Measurements from ENCODE around the gene TNFRSF11A. TPM values are rescaled to one million over a fixed set of nuclear protein-coding genes. Genes with fewer than 3 reads are reported as not detected.

TNFRSF11A gene
- total and polyA plus RNA-seq, 10 donors: 0.29 to 11.8 (median 4.2) TPM

DNA sequence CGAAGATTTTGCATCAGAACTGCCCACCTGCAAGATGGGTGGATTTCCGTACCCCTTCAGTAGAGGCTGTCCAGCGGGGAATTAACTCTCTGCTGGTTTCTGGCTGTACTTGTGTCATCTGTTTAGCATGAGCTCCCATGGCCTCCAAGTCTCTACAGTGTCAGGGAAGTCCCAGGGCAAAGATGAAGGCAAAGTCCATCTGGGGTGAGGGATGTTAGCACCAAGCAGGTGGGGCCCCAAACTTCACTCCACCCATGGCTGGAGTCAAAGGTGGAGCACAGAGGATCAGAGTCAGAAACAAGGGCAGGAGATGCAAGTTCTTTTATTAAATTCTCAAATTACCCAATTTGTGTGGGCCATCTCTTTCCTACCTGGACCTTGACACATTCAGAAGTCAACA lies 78.0 kb downstream of the TNFRSF11A start:
- Histone ChIP-seq H3K4me3 (no peak overlapping the region), H3K36me3 (no peaks in the 10 kb centered on the region), H3K27ac (no peak overlapping the region), H3K4me1 (peaks cover 0 to 9% (median 0%) of the 10 kb centered on the region in 6 donors), H3K9me3 (no peaks in the 10 kb centered on the region), H3K27me3 (replicated peaks in 1 of 7) (no peaks in the 10 kb centered on the region)
- no peak for TF ChIP-seq POLR2AphosphoS5 (IDR thresholded peaks at IDR 0.05)
- no peak for TF ChIP-seq CTCF (IDR thresholded peaks at IDR 0.05 in 8 of 11, conservative IDR thresholded peaks at IDR 0.05 in 3 of 11)
- TF ChIP-seq POLR2A (IDR thresholded peaks at IDR 0.05): no peak
- WGBS, 5 donors: 87 to 96% (median 90%) methylated on average over 3 of the region's 3 CpGs
- intact Hi-C loops (cut with DNase I; ENCODE audit: low total_unique reads): no loop called here
- DNase-seq: no peak

GRCh38 chr18:62404881-62405280 lies 79.8 kb downstream of the TNFRSF11A start:
- Histone ChIP-seq H3K9me3 (peaks cover 0 to under 1% (median 0%) of the 10 kb centered on the region in 8 donors), H3K4me1 (peaks cover 0 to 4% (median 0%) of the 10 kb centered on the region in 6 donors), H3K27me3 (replicated peaks in 1 of 7) (no peaks in the 10 kb centered on the region), H3K4me3 (no peak overlapping the region), H3K36me3 (no peaks in the 10 kb centered on the region), H3K27ac (no peak overlapping the region)
- TF ChIP-seq CTCF (IDR thresholded peaks at IDR 0.05 in 8 of 11, conservative IDR thresholded peaks at IDR 0.05 in 3 of 11) (no peak), POLR2A (IDR thresholded peaks at IDR 0.05) (no peak), POLR2AphosphoS5 (IDR thresholded peaks at IDR 0.05) (no peak)
- 69 to 100% (median 89%) methylated on average over 3 of the region's 3 CpGs for WGBS, 5 donors
- intact Hi-C loops (cut with DNase I; ENCODE audit: low total_unique reads): no loop called here
- no peak for DNase-seq

- H3K4me3 ChIP-seq: no peak overlapping the region
- H3K36me3 ChIP-seq: no peaks in the 10 kb centered on the region
- intact Hi-C loops (cut with DNase I; ENCODE audit: low total_unique reads): no loop called here
- H3K27ac ChIP-seq: no peak overlapping the region
- WGBS, 5 donors: 78 to 87% (median 81%) methylated on average over 10 of the region's 10 CpGs
- H3K9me3 ChIP-seq: peaks cover 0 to 20% (median 12%) of the 10 kb centered on the region in 8 donors
- no peak for TF ChIP-seq POLR2AphosphoS5 (IDR thresholded peaks at IDR 0.05)
- no peak for TF ChIP-seq POLR2A (IDR thresholded peaks at IDR 0.05)
- TF ChIP-seq CTCF (IDR thresholded peaks at IDR 0.05 in 8 of 11, conservative IDR thresholded peaks at IDR 0.05 in 3 of 11): no peak
- H3K4me1 ChIP-seq: no peaks in the 10 kb centered on the region
- peaks cover 0 to 9% (median 0%) of the 10 kb centered on the region in 7 donors for H3K27me3 ChIP-seq (replicated peaks in 1 of 7)
- no peak for DNase-seq
Measured at GRCh38 chr18:62407660-62408059, 82.5 kb downstream of the TNFRSF11A start.

DNA sequence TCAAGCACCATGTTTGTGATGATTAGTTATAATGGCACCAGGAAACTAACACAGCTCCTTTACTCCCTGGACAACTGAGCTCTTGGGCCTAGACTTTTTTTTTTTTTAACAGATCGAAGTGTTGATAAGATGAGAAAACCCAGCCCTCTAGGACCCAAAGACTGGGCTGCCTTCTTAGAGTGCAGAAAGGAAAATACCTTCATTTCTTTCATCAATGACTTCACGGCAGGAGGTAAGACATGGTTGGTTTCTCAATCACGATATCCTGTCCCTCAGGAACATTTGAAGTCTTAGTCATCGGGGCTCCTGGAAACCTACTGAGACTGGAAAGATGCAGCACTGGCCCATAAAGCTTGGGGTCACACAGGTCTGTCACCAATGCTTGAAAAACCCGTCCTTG lies 84.7 kb downstream of the TNFRSF11A start:
- no peaks in the 10 kb centered on the region for H3K36me3 ChIP-seq
- peaks cover 0 to 20% (median 12%) of the 10 kb centered on the region in 8 donors for H3K9me3 ChIP-seq
- intact Hi-C loops (cut with DNase I; ENCODE audit: low total_unique reads): no loop called here
- no peak overlapping the region for H3K27ac ChIP-seq
- no peaks in the 10 kb centered on the region for H3K4me1 ChIP-seq
- 75 to 93% (median 87%) methylated on average over 5 of the region's 5 CpGs for WGBS, 5 donors
- H3K4me3 ChIP-seq: no peak overlapping the region
- H3K27me3 ChIP-seq (replicated peaks in 1 of 7): peaks cover 0 to 9% (median 0%) of the 10 kb centered on the region in 7 donors
- TF ChIP-seq POLR2AphosphoS5 (IDR thresholded peaks at IDR 0.05): no peak
- no peak for TF ChIP-seq CTCF (IDR thresholded peaks at IDR 0.05 in 8 of 11, conservative IDR thresholded peaks at IDR 0.05 in 3 of 11)
- no peak for TF ChIP-seq POLR2A (IDR thresholded peaks at IDR 0.05)
- DNase-seq: no peak

Data from spleen (tissue), 11 donors.